GM18861 (cell line): ENCODE measurements around the gene PTK6.
"Not testable (repeated sequence)": the region's sequence is repeated elsewhere in the genome, so short reads cannot be mapped to it uniquely, and the experiment has no call there.

ENCODE experiments used
- ATAC-seq: cut with Tn5 transposase; IDR thresholded peaks from one replicate; pipeline ENCODE4 v1.9.1; 2021; ENCODE audit not compliant: unreplicated experiment

PTK6 gene

DNA sequence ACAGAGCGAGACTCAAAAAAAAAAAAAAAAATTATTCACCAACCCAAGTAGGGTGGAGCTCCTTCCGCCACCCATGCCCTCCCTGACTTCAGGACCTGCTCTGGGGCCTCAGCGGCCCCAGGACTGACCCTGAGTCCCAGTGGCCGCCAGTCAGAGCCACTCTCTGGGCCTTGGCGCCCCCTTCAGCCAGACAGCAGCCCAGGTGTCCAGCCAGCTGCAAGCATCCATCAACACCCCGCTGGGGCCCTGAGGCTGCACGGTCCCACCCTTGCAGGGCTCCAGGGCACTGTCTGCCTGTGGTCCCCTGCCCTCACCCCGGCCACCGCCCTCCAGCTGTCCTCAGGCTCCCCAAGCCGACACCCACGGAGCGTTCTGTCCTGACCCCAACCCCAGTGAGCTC, 53.3 kb downstream of the PTK6 start:
- ATAC-seq = no peak

DNA sequence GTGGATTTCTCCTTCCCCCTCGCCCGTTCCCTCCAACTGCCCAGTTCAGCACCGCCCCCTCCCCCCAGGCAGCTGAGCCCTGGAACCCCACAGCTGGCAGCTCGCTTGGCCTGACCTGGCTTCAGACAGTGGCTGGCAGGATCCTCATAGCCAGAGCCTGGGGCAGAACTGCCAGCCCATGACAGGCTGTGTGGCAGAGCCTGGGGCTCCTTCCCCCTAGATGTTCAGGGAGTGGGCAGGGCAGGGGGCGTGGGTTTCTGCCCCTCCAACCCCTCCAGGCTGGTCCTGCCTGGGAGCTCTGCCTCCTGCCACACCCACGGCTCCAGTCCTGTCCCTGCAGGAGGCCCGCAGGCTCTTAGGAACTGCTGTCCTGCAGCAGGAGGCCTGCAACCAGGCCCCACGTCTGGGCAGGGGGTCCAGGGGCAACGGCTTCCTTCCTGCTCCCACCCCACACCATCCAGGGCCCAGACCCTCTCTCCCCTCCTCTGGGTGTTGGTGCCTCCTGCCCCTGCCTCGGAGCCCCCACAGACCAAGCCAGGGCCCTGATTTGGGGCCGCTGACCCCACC, 55.1 kb downstream of the PTK6 start:
- ATAC-seq = no peak

DNA sequence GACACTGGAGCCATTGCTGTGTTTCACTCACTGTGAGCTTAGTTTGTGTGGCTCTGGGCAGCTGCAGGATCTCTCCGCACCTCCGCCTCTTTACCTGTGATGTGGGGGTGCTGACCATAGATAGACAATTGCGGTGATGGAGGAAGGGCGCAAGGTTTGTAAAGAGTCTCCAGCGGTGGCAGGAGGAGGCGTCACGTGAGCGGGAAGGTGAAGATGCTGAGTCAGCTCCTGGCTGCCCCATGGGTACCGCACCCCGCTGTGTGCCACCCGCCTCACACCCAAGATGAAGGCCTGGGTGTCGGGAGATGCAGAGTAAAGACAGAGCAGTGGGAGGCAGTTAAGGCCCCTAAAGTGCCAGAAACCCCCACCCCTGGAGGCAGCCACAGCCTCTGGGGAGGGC, 55.7 kb downstream of the PTK6 start:
- no peak for ATAC-seq

DNA sequence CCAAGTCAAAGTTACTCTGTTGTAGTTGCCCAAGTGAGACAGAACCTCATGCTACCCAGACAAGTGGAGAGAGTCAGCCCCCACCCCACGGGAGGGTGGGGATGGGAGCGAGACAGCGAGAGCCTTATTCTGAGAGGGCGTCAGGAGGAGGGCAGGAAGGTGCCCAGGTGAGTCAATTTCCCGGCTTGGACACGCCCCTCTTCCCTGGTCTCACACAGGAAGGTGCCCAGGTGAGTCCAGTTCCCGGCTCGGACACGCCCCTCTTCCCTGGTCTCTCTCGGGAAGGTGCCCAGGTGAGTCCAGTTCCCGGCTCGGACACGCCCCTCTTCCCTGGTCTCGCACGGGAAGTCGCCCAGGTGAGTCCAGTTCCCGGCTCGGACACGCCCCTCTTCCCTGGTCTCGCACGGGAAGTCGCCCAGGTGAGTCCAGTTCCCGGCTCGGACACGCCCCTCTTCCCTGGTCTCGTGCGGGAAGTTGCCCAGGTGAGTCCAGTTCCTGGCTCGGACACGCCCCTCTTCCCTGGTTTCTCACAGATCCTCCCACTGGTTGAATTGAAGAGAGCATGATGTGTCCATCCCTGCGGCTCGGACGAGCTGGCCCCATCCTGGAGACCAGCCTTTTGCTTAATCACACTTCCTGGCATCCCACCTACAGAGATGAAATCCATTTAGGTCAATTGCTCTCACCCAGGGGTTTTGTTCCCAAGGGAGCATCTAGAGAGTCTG, 57.3 kb downstream of the PTK6 start:
- not testable (repeated sequence) for ATAC-seq

DNA sequence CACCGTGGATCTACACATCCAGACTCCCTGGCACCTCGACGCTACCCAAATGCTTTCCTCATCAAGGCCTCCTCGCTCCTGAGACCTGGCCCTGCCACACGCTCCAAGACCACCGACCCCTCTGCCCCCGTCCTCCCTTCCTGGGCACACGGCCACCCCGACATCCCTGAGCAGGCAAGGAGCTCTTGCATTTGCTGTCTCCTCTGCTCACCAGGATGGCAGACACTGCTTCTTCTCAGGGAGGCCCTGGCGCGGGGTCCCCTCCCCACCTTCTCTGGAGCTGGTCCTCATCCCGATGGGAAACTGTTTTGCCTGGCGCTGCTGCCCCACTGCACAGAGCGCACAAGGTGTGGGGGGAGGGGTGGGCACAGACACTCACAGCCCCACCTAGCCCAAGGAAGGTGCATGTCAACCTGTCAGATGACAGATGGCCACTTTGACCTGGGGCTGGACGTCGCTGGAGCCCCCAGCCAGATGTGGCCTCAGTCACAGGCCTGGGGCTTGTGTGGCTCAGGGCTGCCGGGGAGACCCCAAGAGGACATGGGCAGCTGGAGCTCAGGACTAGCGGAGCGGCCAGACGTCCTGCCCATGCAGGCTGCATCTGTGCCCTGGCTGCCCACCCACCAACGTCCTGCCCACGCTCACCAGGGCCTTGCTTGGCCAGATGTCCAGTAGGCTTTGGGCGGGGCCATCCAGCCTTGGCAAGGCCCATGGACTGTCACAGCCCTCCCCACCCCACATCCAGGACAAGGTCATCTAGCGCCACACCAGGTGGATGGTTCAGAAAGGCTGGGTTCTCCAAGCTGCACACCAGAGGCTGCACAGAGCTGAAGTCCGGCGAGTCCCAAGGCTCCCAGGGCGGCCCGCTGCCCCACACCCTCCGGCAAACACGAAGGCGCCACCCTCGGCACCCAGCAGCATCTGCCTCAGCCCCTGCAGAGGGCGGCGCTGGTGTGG, 58.6 kb downstream of the PTK6 start:
- no peak for ATAC-seq
